ENCODE data around the gene PLCG2.
A peak's percentile ranks its signal among the peaks of the same experiment; 100 is the strongest.
"Not testable (repeated sequence)": the region's sequence is repeated elsewhere in the genome, so short reads cannot be mapped to it uniquely, and the experiment has no call there.

PLCG2 gene

DNA sequence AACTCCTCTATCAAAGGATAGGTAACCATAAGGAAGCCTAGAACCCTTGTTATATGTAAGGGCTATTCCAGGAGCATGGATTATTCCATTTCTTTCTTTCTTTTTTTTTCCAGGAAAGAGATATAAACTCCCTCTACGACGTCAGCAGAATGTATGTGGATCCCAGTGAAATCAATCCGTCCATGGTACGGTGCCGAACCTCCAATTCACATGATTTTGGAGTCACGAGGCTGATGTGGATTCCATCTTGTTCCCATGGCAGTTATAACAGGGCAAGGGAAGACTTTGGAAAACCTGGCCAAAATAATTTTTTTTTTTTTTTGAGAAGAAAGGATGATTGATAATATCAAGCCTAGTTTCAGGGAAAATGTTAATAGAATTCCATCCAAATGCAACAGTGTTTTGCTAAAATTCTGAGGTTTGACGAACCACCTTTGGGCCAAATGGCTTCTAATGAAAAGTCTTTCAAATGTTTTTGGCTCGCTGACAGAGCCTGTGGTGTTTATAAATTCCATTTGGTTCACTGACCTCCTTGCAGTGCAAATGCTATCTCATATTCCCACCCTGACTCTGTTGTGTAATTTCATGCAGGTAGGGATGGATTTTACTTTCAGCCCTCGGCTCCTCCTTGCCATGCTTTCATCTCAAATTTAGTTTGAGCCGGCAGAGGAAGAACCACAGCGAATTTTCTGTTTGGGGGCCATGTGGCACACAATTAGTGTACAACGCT is 142.2 kb downstream of the PLCG2 start:
- no peak for DNase-seq

DNA sequence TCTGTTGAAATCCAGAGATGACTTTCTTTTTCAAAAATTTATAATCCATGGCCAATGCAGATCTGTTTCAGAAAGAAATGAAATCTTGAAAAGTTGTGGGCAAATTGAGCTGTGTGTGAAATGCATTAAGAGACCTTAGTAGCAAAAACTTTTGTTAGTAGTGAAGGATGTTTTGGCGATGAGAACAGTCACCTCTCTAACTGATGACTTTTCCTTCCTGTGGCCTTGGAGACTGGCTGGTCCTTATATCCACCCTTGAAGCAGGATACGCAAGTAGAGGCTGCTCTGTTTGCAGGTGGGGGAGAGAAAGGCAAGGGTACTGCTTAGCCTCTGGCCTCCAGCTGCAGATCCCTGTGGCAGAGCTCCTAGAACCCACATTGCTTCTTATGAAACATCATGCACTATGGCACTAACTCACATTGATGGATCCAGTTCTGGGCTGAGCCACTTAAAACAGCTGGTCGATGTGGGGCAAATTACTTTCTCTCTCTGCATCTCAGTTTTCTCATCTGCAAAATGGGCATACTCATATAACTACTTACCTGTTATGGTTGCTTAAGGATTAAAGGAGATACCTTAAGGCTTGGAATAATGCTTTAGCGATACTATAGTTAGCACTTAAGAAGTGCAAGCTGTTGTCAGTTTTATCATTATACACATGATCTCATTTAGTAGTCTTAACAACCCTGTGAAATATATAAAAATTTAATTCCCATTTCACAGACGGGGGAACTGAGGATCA is 142.9 kb downstream of the PLCG2 start:
- DNase-seq: no peak

DNA sequence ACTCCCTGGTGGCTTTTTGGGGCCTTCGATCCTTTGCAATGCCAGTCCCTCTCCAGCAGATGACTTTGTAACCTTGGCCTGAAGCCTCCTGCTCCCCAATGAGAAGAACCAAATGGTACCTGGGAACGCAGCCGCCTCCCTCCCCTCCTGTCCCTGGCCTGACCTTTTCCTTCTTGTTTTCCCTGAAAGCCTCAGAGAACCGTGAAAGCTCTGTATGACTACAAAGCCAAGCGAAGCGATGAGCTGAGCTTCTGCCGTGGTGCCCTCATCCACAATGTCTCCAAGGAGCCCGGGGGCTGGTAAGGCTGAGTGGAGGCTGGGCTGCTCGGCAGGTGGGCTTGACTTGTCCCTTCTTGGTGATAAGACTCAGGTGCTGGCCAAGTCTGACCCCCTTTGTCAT is 144.2 kb downstream of the PLCG2 start:
- DNase-seq: no peak

DNA sequence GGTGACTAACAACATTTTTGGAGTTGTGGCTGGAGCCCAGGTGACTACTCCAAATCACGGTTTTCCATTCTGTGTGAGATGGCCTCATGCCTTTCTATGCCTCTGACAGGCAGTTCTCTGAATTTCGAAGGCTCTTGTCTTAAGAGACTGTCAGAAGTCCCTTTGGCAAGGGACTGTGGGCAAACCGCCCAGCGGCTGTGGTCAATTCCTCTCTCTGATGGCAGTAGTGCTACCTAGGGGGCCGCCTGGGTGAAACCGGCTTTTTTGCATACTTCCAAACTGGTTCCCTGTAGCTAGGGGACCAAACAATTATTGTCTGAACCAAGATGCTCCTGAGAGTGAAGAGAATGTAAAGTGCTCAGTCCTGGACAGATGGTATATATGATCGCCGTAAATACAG is 145.9 kb downstream of the PLCG2 start:
- no peak for DNase-seq

DNA sequence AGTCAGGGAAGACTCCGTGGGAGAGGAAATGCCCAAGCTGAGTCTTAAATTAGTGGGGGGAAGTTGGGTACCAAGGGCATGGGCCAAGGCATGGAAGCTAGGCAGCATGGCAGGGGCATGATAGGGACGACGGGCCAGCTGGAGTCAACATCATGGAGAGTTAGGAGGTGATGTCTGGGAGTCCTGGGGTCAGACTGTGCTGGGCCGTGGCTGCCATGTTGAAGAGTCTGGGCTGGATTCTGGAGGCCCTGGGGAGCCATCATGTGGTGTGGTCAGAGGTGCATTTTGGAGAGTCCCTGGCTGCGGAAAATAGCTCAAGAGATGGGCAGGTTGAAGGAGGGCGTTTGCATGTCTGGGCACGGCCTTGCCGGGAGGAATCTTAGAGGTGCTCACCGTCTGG is 146.9 kb downstream of the PLCG2 start:
- DNase-seq: no peak

DNA sequence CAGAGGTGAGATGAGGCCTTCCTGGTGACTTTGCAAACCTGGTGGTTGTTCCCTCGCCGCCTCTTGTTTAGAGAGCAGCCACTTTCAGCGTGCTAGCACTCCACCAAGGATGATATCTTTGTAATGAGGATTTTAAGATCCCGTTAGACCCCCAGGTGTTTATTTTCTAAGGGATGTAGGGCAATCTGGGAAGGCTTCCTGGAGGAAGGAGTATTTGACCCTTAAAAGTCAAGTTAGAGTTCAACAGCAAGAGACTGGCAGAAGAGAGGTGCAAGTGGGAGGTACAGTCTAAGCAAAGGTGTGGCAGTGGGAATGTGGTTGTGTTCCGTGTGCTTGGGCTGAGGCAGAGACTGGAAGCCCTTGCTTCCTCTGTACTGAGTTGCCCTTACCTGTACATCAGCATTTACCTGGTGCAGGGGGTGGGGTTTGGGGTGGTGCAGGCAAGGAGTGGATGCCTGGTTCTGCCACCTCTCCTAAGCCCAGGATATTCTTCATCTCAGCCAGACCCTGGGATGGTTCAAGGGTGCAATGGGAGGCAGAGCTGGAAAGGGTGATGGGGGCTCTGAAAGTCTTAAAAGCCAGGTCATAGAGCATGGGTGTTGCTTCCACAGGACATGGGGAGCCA is 148.6 kb downstream of the PLCG2 start:
- no peak for DNase-seq

DNA sequence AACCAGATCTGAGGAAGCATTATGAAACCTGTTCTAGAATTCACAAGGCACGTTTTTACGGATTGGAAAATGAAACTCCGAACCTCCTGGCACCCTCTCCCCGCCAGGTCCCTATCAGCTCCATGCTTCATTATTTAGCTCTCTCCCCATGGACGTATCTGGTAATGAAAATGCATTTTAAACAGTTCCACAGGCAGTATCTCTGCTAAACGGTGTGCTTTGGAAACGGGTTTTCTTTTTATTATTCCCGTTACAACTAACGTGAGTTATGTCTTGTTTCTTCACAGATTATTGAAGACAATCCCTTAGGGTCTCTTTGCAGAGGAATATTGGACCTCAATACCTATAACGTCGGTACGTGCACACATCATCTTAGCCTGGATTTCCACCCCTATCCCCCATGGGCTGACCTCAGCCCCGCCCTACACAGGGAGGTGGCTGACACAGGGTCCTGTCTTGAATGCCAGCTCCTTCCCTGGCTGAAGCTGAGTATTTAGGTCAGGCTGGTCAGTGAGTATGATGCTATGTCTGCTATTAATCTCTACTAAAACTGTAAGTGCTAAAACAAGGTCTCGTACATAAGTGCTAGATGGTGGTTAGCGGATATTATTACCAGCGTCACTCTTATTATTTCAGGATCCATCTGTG is 149.3 kb downstream of the PLCG2 start:
- no peak for DNase-seq

DNA sequence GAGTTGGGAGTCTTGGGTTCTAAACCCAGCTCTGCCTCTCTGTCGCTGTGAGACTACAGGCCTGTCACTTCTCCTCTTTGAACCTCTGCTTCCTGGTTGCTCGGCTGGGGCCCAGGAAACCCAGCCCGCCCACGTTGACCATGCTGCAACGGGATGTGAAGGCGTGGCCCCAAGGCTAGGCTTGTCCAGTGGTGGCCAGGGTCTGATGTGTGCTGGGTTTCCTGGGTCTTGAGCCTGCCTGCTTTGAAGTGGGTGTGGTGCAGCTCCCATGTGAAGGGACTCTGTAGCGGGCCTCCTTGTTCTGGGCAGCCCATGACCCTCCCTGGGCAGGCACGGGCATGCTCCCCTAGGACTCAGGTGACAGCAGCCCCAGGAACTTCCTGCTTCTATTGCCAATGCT is 149.9 kb downstream of the PLCG2 start:
- no peak for DNase-seq

DNA sequence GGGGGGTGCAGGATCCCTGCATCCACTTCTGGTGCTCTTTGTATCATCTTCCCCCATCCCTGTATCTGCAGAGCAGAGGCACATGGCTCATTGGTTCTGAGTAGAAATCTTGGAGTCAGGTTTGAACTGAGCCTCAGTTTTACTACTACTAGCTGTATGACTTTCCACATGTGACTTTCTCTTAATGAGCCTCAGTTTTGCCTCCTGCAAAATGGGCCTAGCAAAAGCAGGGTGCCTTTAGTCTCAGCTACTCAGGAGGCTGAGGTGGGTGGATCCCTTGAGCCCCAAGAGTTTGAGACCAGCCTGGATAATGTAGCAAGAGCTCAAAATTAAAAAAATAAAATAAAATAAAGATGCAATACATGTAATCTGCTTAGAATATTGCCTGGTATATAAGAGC is 150.8 kb downstream of the PLCG2 start:
- no peak for DNase-seq

DNA sequence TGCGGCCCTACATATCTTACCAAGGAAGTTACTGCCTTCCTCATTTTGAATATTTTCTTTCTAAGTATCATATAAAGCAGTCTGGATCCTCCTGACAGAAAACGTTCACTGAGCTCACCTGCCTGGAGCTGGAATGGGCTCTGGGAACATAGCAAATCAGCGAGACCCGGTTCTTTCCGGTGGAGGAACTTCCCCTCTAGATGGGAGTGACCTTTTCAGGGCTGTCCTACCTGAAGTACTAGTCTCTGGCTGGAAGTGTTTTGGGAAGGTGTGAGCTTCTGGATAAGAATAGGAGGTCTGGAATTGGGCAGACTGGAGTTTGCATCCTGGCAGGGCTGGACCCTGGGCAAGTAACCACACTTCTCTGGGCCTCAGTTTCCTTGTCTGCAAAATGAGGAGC is 152.8 kb downstream of the PLCG2 start:
- no peak for DNase-seq

DNA sequence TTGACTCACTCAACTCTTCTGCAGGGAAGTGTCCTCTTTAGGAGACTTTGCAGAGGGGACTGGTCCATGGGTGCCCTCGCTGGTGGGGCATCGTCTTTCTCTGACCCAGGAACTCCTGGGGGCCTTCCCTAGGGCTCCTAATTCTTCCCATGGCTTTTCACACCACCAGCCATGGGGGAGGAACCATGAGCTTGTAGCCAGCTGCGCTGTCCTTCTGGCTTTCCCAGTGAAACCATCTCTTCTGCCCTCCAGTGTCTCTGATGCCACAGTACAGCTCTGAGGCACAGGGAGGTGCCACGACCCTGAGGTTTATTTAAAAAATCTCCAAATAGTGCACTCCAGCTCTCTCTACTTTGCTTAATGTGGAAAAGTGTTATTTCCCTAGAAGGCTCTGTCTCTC is 153.6 kb downstream of the PLCG2 start:
- no peak for DNase-seq

DNA sequence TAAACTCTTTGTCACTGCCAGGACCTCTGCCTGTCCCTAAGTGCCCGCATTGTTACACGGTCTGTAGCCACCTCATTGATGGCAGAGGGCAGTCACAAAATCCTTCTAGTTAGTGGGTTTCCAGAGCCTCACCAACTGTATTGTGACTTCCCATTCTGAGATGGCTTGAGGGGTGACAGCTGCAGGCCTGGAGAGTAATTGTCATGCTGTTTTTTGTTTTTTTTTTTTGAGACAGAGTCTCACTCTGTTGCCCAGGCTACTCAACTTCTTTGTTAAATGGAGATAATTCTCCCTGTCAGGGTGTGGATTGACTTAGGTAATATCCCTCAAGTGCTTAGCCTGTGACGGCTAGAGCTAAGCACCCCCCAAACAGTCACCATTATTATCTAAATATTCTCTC is 154.3 kb downstream of the PLCG2 start:
- DNase-seq: no peak

DNA sequence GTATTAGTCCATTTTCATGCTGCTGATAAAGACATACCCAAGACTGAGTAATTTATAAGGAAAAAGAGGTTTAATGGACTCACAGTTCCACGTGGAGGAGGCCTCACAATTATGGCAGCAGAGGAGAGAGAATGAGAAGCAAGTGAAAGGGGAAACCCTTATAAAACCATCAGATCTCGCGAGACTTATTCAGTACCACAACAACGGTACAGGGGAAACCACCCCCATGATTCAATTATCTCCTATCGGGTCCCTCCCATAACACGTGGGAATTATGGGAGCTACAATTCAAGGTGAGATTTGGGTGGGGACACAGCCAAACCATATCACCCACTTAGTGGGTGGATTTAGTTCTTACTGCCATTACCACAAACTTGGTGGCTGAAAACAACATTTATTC is 155.6 kb downstream of the PLCG2 start:
- DNase-seq: not testable (repeated sequence)

DNA sequence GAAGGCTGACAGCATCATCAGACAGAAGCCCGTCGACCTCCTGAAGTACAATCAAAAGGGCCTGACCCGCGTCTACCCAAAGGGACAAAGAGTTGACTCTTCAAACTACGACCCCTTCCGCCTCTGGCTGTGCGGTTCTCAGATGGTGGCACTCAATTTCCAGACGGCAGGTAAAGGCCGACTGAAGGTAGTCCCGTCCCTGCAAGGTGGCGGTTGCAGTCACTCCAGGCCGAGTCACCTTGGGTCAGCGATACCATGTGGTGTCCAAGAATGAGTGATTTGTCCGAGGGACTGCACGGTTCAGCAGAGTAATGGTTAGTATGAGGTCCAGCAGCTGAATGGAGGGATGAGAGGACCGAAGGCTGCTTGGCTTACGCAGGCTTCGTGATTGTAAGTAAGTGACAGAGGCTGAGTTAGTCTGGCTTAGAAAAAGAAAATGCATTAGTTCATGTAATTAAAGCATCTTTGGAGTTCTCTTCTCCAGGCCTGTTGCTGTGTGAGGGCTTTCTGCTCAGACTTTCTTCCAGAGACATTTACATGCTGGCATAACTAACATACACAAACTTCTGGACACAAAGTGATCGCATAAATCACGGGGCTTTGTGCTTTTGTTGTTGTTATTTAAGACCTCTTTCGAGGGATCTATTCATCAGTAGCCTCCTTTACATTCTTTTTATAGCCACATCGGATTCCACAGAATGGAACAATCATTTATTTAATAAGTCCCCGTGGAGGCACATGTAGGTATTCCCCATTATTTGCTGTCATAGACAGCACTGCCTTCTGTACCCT is 157.3 kb downstream of the PLCG2 start:
- no peak for DNase-seq

DNA sequence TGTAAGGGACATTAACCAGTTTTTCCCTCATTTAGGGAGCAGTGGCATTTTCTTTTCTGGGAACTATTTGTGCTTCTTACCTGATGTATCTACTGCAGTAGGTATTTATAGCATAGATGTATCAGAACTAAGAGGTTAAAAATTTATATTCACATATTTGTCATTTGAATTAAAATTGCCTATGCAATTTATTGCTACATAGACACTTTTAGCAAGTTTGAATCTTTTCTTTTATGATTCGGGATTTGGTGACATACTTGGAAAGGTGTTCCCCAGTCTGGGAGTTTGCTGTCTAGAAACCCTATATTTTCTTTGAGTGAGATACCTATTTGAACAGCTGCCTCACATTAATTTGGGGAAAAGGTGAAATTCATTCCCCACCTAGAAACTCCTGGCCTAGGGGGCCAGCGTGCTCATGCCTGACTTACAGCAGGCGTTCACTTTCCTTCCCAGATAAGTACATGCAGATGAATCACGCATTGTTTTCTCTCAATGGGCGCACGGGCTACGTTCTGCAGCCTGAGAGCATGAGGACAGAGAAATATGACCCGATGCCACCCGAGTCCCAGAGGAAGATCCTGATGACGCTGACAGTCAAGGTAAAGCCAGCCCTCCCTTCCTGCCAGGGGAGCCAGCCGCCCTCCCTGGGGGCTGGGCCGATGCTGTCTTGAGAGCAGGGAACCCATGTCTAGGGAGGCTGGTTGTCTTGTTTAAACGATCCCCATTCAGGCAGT is 158.4 kb downstream of the PLCG2 start:
- no peak for DNase-seq

DNA sequence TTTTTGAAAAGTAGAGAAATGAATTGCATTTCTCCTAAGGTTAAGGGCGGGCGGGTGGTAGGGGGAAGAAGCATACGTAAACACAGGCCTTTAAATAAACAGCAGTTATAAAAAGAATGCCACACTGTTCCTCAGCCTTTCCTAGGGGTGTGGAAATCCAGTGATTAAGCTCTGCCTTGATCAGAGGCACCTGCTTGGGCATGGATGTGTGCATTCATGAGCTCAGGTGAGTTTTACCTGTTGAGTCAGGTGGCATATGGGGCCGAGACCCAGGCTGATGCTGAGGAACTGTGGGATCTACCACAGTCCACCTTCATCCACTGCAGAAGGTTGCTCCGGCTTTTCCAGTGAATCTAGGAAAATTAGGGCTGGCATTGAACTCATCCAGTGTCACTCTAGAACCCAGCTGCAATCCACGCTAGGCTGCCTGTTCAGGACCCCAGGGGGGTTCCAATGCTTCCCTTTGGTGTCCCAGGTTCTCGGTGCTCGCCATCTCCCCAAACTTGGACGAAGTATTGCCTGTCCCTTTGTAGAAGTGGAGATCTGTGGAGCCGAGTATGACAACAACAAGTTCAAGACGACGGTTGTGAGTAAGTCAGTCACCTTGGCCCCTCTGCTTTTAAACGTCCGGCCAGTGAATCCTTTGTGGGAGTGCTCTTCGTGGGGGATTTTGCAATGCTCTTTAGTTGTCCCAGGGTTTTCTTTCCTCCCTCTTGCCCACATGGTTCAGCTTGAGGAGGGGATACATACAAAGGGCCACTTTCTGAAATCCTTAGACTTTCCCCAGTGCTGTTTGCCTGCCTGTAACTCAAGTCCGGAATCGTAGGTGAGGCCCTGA is 159.5 kb downstream of the PLCG2 start:
- no peak for DNase-seq

DNA sequence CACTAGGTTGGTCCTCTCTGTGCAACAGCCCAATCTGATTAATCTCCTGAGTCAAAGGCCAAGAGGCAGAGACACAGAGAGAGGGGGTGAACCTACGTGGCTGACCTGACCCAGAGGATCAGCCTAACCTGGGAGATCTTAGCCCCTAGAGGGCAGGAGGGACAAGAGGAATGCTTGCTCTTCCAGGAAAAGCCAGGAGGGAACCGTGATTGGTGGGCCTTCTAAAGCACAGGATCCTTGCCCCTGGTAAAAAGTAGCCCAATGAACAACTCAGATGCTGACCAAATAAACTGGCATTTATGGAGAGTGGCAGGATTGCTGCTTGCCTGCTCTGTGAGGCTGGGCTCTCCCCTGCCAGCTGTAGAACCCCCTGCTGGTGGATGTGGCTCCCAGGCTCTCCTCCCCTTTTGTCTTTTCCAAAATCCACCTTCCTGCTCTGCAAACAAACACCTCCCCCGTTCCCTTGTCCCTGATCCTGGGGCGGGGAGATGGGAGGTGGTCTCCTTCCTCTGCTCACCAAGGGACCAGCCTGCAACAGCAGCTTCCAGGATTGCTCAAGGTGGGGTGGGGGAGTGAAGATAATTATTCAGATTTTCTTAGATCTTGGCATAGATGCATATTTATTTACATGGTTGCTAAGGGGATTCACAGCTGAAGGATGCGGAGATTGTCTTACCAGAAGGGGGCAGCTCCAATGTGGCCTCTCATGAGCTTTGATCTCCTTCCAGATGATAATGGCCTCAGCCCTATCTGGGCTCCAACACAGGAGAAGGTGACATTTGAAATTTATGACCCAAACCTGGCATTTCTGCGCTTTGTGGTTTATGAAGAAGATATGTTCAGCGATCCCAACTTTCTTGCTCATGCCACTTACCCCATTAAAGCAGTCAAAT is 160.3 kb downstream of the PLCG2 start:
- peak; percentile 29 for DNase-seq

DNA sequence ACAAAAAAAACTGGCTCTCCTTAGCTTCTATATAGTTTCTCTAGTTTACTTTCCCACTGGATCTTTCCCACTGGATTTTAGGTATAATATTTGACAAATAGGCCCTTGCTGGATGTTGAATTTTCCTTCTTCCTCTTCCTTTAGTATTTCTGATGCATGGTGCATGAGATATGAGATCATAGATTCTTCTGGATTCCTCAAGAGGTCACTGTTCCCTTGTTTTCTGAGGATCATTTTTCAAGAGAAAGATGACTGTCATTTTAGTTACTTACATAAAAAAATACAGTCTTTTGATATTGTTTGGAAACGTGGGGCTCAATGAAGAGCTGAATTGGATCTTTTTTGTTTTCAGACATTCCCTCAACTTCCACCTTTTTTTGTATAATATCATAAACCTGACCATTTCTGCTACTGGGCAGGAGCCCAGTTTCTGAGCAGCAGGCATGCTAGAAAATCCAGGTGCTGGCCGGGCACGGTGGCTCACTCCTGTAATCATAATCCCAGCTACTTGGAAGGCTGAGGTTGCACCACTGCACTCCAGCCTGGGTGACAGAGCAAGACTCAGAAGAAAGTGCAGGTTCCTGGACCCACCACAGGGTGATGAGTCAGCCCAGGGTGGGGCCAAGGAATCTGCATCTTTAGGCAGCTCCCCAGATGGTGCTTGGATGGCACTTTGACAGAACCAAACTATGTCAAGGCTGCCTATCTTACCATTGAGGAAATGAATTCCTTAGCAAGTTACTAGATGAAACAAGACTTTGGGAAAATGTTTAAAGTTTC is 161.9 kb downstream of the PLCG2 start:
- DNase-seq: peak; percentile 77

DNA sequence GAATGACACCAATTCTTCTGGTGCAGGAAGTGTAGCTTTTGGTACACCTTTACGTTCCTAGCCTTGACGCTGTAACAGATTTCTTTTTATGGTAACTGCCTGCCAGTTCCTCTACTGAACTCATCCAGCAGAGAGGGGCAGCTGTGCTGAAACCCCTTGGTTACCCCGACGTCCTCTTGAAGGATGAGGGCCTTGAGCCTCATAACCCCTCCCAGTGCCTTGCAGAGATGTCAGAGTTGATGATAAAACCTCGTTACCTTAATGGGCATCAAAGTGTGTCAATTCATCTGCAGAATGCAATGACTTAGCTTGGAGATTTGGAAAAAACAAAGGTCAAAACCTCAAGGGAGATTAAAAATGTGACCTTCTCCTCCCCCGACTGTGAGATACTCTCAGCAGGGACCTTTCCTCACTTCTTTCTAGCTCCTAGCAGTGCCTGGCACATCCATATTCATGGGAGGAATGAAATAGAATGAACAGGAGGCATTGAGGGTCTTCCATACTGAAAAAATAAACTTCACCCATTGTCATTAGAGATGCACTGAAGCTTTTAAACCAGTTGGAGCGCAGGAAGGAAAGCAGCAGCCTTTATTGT is 163.0 kb downstream of the PLCG2 start:
- DNase-seq: no peak

Measured in hematopoietic multipotent progenitor cell treated with erythropoietin and hydrocortisone succinate and interleukin-3 and kit ligand, for 4 days (in vitro differentiated cells).